ENCODE data around the gene ANKRD52.
"Not testable (repeated sequence)": the region's sequence is repeated elsewhere in the genome, so short reads cannot be mapped to it uniquely, and the experiment has no call there.

The ANKRD52 gene

GRCh38 chr12:56267443-56268071 lies 9.4 kb upstream of the ANKRD52 start:
- no peaks in the 10 kb centered on the region for H3K9me3 Mint-ChIP-seq

GRCh38 chr12:56266693-56267442 lies 8.7 kb upstream of the ANKRD52 start, which contains the start of gene COQ10A:
Gene COQ10A (plus strand): TSS chr12:56266942. CDS start chr12:56267119, 177 bp downstream.
- H3K4me3 Mint-ChIP-seq, result peak within 1 kb of the TSS; percentile 92 to 98 (median 96)

More at GRCh38 chr12:56267443-56268071, 9.4 kb upstream of the ANKRD52 start:
- Mint-ChIP-seq H3K4me3 (peak overlapping the region; percentile 78 to 98 (median 92)), H3K27ac (peak overlapping the region; percentile 65 to 77 (median 65)), H3K36me3 (ENCODE audit: low read depth) (peaks cover 26% of the 10 kb centered on the region), H3K4me1 (peaks cover 18% of the 10 kb centered on the region), H3K27me3 (ENCODE audit: low read depth) (no peaks in the 10 kb centered on the region)
- TF ChIP-seq CTCF (IDR thresholded peaks at IDR 0.05; ENCODE audit: unreplicated experiment in 3 of 3), result no peak

GRCh38 chr12:56266068-56266692 lies 8.0 kb upstream of the ANKRD52 start:
- H3K27ac Mint-ChIP-seq, result peak overlapping the region; percentile 84 to 93 (median 93)
- peaks cover 27% of the 10 kb centered on the region for H3K4me1 Mint-ChIP-seq
- H3K36me3 Mint-ChIP-seq (ENCODE audit: low read depth), result peaks cover 15% of the 10 kb centered on the region
- peak overlapping the region; percentile 92 to 98 (median 96) for H3K4me3 Mint-ChIP-seq
- H3K9me3 Mint-ChIP-seq; H3K27me3 Mint-ChIP-seq (ENCODE audit: low read depth): not testable (repeated sequence)

More at GRCh38 chr12:56266693-56267442, 8.7 kb upstream of the ANKRD52 start, which contains the start of gene COQ10A:
- Mint-ChIP-seq H3K4me1 (peaks cover 21% of the 10 kb centered on the region), H3K9me3 (peaks cover 2% of the 10 kb centered on the region), H3K27me3 (ENCODE audit: low read depth) (no peaks in the 10 kb centered on the region), H3K27ac (peak within 1 kb of the TSS; percentile 84 to 93 (median 93)), H3K36me3 (ENCODE audit: low read depth) (peaks cover 20% of the 10 kb centered on the region)
- TF ChIP-seq CTCF (IDR thresholded peaks at IDR 0.05; ENCODE audit: unreplicated experiment in 3 of 3), result peak; percentile 64 to 74 (median 71)

- H3K9me3 Mint-ChIP-seq; H3K4me3 Mint-ChIP-seq; H3K27ac Mint-ChIP-seq; H3K36me3 Mint-ChIP-seq (ENCODE audit: low read depth); H3K27me3 Mint-ChIP-seq (ENCODE audit: low read depth): not testable (repeated sequence)
- peaks cover 38% of the 10 kb centered on the region for H3K4me1 Mint-ChIP-seq
Measured at GRCh38 chr12:56262955-56263354, 4.8 kb upstream of the ANKRD52 start.

GRCh38 chr12:56261503-56262232 lies 3.5 kb upstream of the ANKRD52 start:
- Mint-ChIP-seq H3K9me3 (peaks cover 2% of the 10 kb centered on the region), H3K36me3 (ENCODE audit: low read depth) (no peaks in the 10 kb centered on the region), H3K27ac (peak overlapping the region in 1 of 3 experiments; percentile 27), H3K27me3 (ENCODE audit: low read depth) (no peaks in the 10 kb centered on the region), H3K4me3 (peak overlapping the region in 2 of 3 experiments; percentile 21 to 66), H3K4me1 (peaks cover 38% of the 10 kb centered on the region)
- no peak for TF ChIP-seq CTCF (IDR thresholded peaks at IDR 0.05; ENCODE audit: unreplicated experiment in 3 of 3)

GRCh38 chr12:56260921-56261320 lies 2.7 kb upstream of the ANKRD52 start:
- no peak for TF ChIP-seq CTCF (IDR thresholded peaks at IDR 0.05; ENCODE audit: unreplicated experiment in 3 of 3)
- peak overlapping the region; percentile 23 to 43 (median 26) for H3K27ac Mint-ChIP-seq
- peaks cover 5% of the 10 kb centered on the region for H3K36me3 Mint-ChIP-seq (ENCODE audit: low read depth)
- peaks cover 39% of the 10 kb centered on the region for H3K4me1 Mint-ChIP-seq
- H3K27me3 Mint-ChIP-seq (ENCODE audit: low read depth), result no peaks in the 10 kb centered on the region
- peak overlapping the region; percentile 6 to 68 (median 28) for H3K4me3 Mint-ChIP-seq
- peaks cover 2% of the 10 kb centered on the region for H3K9me3 Mint-ChIP-seq

Data from nephron (organoid).